H9 (cell line): ENCODE data around the gene UBE2V1. TPM values are rescaled to one million over a fixed set of nuclear protein-coding genes. Genes with fewer than 3 reads are reported as not detected.

ENCODE experiments used
- DNase-seq: peaks from one replicate; pipeline ENCODE4 v3.0.0-alpha.2; 2017
- H2AFZ ChIP-seq: one replicate; pipeline ENCODE4 v1.6.1; 2013; ENCODE audit warnings: mild to moderate bottlenecking, low read length, control low read depth, moderate library complexity
- H2AK5ac ChIP-seq: 2 replicates; pipeline ENCODE4 v1.6.1; 2013; ENCODE audit warnings: low read length, control low read depth, mixed read lengths; ENCODE audit not compliant: insufficient read length
- H2BK120ac ChIP-seq: one replicate; pipeline ENCODE4 v1.6.1; 2013; ENCODE audit warnings: low read depth, mild to moderate bottlenecking, low read length, control low read depth, inconsistent platforms; ENCODE audit not compliant: poor library complexity, severe bottlenecking
- H2BK12ac ChIP-seq: 2 replicates; pipeline ENCODE4 v1.6.1; 2013; ENCODE audit warnings: low read length, control low read depth, mixed read lengths, low read depth; ENCODE audit not compliant: insufficient read length
- H2BK15ac ChIP-seq: 2 replicates; pipeline ENCODE4 v1.6.1; 2013; ENCODE audit warnings: low read depth, low read length, control low read depth
- H2BK20ac ChIP-seq: one replicate; pipeline ENCODE4 v1.6.1; 2013; ENCODE audit warnings: low read depth, mild to moderate bottlenecking, low read length, control low read depth, inconsistent platforms; ENCODE audit not compliant: poor library complexity, severe bottlenecking
- H2BK5ac ChIP-seq: 2 replicates; pipeline ENCODE4 v1.6.1; 2013; ENCODE audit warnings: low read length, control low read depth, mixed read lengths; ENCODE audit not compliant: insufficient read length
- H3K14ac ChIP-seq: 2 replicates; pipeline ENCODE4 v1.6.1; 2013; ENCODE audit warnings: low read length, control low read depth; ENCODE audit not compliant: insufficient read depth
- H3K18ac ChIP-seq: 2 replicates; pipeline ENCODE4 v1.6.1; 2013; ENCODE audit warnings: low read depth, mild to moderate bottlenecking, mixed read lengths, low read length, control low read depth; ENCODE audit not compliant: insufficient read length
- H3K23ac ChIP-seq: 2 replicates; pipeline ENCODE4 v1.6.1; 2013; ENCODE audit warnings: low read length, control low read depth, mixed read lengths, low read depth; ENCODE audit not compliant: insufficient read length
- H3K23me2 ChIP-seq: 2 replicates; pipeline ENCODE4 v1.6.1; 2013; ENCODE audit warnings: low read depth, mild to moderate bottlenecking, mixed read lengths, low read length, control low read depth; ENCODE audit not compliant: insufficient read length, poor library complexity, severe bottlenecking
- H3K27ac ChIP-seq: 2 replicates; pipeline ENCODE4 v1.5.1; 2013; ENCODE audit warnings: low read length, control low read depth, mixed read lengths, low read depth; ENCODE audit not compliant: insufficient read length
- H3K27me3 ChIP-seq: 2 replicates; pipeline ENCODE4 v1.6.1; 2013; ENCODE audit warnings: low read length, control low read depth, inconsistent platforms; ENCODE audit not compliant: insufficient read depth
- H3K4ac ChIP-seq: 2 replicates; pipeline ENCODE4 v1.6.1; 2013; ENCODE audit warnings: low read depth, mild to moderate bottlenecking, control low read depth, inconsistent platforms, low read length, moderate library complexity
- H3K4me1 ChIP-seq: 2 replicates; pipeline ENCODE4 v1.6.1; 2013; ENCODE audit warnings: low read length, control low read depth, inconsistent platforms; ENCODE audit not compliant: insufficient read depth
- H3K4me2 ChIP-seq: 2 replicates; pipeline ENCODE4 v1.6.1; 2013; ENCODE audit warnings: low read length, control low read depth, mixed read lengths; ENCODE audit not compliant: insufficient read length, insufficient read depth
- H3K56ac ChIP-seq: 2 replicates; pipeline ENCODE4 v1.6.1; 2013; ENCODE audit warnings: low read depth, mild to moderate bottlenecking, mixed read lengths, low read length, control low read depth; ENCODE audit not compliant: insufficient read length
- H3K79me1 ChIP-seq: 2 replicates; pipeline ENCODE4 v1.6.1; 2013; ENCODE audit warnings: low read depth, mild to moderate bottlenecking, moderate library complexity, low read length, control low read depth, inconsistent platforms; ENCODE audit not compliant: insufficient read depth, poor library complexity, severe bottlenecking
- H3K79me2 ChIP-seq: 2 replicates; pipeline ENCODE4 v1.6.1; 2013; ENCODE audit warnings: low read length, control low read depth, inconsistent platforms; ENCODE audit not compliant: insufficient read depth
- H3K9ac ChIP-seq: 2 replicates; pipeline ENCODE4 v1.6.1; 2013; ENCODE audit warnings: low read length, control low read depth, mixed read lengths; ENCODE audit not compliant: insufficient read length; ENCODE audit errors: extremely low read depth
- H3K9me3 ChIP-seq: one replicate; pipeline ENCODE4 v1.6.1; 2013; ENCODE audit warnings: low read depth, low read length, inconsistent platforms; ENCODE audit not compliant: control insufficient read depth
- H3T11ph ChIP-seq: one replicate; pipeline ENCODE4 v1.6.1; 2013; ENCODE audit warnings: mild to moderate bottlenecking, low read length, control low read depth, inconsistent platforms
- H4K20me1 ChIP-seq: one replicate; pipeline ENCODE4 v1.6.1; 2013; ENCODE audit not compliant: control insufficient read depth, insufficient read length, insufficient read depth
- H4K5ac ChIP-seq: 2 replicates; pipeline ENCODE4 v1.6.1; 2013; ENCODE audit warnings: low read depth, mild to moderate bottlenecking, mixed read lengths, low read length, control low read depth; ENCODE audit not compliant: insufficient read length
- H4K8ac ChIP-seq: replicated peaks from 2 replicates; pipeline ENCODE4 v1.6.1; 2013; ENCODE audit warnings: low read length, control low read depth, mixed read lengths, low read depth; ENCODE audit not compliant: insufficient read length
- H4K91ac ChIP-seq: 2 replicates; pipeline ENCODE4 v1.6.1; 2013; ENCODE audit warnings: low read depth, mild to moderate bottlenecking, moderate library complexity, mixed read lengths, low read length, control low read depth; ENCODE audit not compliant: insufficient read length
- H3K27ac Mint-ChIP-seq, 3 experiments: 2 replicates in 2 of 3; 3 replicates in 1 of 3; pipeline ENCODE4 v1.8.0; 2020 to 2021; ENCODE audit warnings: mixed read lengths in 3 of 3, mild to moderate bottlenecking in 1 of 3, moderate library complexity in 1 of 3
- H3K27me3 Mint-ChIP-seq: 2 replicates; pipeline ENCODE4 v1.8.0; 2021; ENCODE audit warnings: low read depth, mild to moderate bottlenecking, moderate library complexity, mixed read lengths
- H3K36me3 Mint-ChIP-seq, 3 experiments: 2 replicates in 2 of 3; 3 replicates in 1 of 3; pipeline ENCODE4 v1.8.0; 2020 to 2021; ENCODE audit warnings: low read depth in 3 of 3, mixed read lengths in 3 of 3; ENCODE audit not compliant: insufficient read depth in 1 of 3
- H3K4me1 Mint-ChIP-seq, 2 experiments: 2 replicates each; pipeline ENCODE4 v1.8.0; 2020; ENCODE audit warnings: mixed read lengths in 2 of 2
- H3K4me3 Mint-ChIP-seq, 2 experiments: 2 replicates in 1 of 2; 3 replicates in 1 of 2; pipeline ENCODE4 v1.8.0; 2020 to 2021; ENCODE audit warnings: mild to moderate bottlenecking in 2 of 2, mixed read lengths in 2 of 2, moderate library complexity in 1 of 2
- H3K9me3 Mint-ChIP-seq, 2 experiments: 2 replicates in 1 of 2; 3 replicates in 1 of 2; pipeline ENCODE4 v1.8.0; 2020; ENCODE audit warnings: mild to moderate bottlenecking in 2 of 2, mixed read lengths in 2 of 2, moderate library complexity in 1 of 2
- CTCF ChIP-seq: fragments of 200-600 bp; sonication (generic); conservative IDR thresholded peaks from 3 replicates; pipeline ENCODE4 v1.8.0; 2021; ENCODE audit warnings: antibody characterized with exemption, mild to moderate bottlenecking
- WGBS: extraction: QIAGEN DNeasy Blood & Tissue Kit; methylation state at CpG from one replicate; pipeline ENCODE4 v1.1.7; 2013; ENCODE audit warnings: missing lambda C conversion rate, low lambda C conversion rate, mixed read lengths; ENCODE audit not compliant: insufficient read length; ENCODE audit errors: extremely low coverage; 5-methylcytosine and 5-hydroxymethylcytosine counted together
- total RNA-seq: library from RNA; stranded (reverse); gene quantifications from 2 replicates; pipeline ENCODE4 v1.2.1, GENCODE V29; 2021

UBE2V1 gene
- total RNA-seq, 1 experiment from 2014 or later, result 152 TPM

GRCh38 chr20:50041246-50041873 lies 71.6 kb downstream of the UBE2V1 start:
- Mint-ChIP-seq H3K27me3 (peaks cover 1% of the 10 kb centered on the region; the same call in 1 of the 2 replicates), H3K27ac (peak overlapping the region in 1 of 3 experiments; percentile 61; a peak in 4 of 7 replicates), H3K36me3 (no peaks in the 10 kb centered on the region), H3K9me3 (peaks cover 0 to 3% of the 10 kb centered on the region in 2 experiments; a peak in 1 of 5 replicates), H3K4me3 (no peak overlapping the region), H3K4me1 (peaks cover 17 to 39% of the 10 kb centered on the region in 2 experiments)
- no CpG with 5 or more reads among the region's 16 CpGs for WGBS
- Histone ChIP-seq H3K18ac (no peak overlapping the region), H4K5ac (no peak overlapping the region), H4K91ac (no peak overlapping the region), H2BK5ac (no peak overlapping the region), H3K9me3 (no peaks in the 10 kb centered on the region), H3K79me2 (no peaks in the 10 kb centered on the region), H2BK12ac (no peak overlapping the region), H2BK20ac (no peak overlapping the region), H2AK5ac (no peak overlapping the region), H3K14ac (no peak overlapping the region), H4K8ac (no peak overlapping the region), H3K27me3 (no peaks in the 10 kb centered on the region), H4K20me1 (no peaks in the 10 kb centered on the region), H3K4me2 (no peak overlapping the region), H2AFZ (no peak overlapping the region), H3K23me2 (peaks cover 3% of the 10 kb centered on the region), H3K9ac (no peak overlapping the region), H2BK15ac (no peak overlapping the region), H2BK120ac (no peak overlapping the region), H3K23ac (no peak overlapping the region), H3K4ac (no peak overlapping the region), H3K4me1 (no peaks in the 10 kb centered on the region), H3K79me1 (no peaks in the 10 kb centered on the region), H3T11ph (no peak overlapping the region), H3K27ac (no peak overlapping the region), H3K56ac (no peak overlapping the region)
- no peak for TF ChIP-seq CTCF
- no peak for DNase-seq
